ENCODE data around the gene TLCD4. TPM values are rescaled to one million over a fixed set of nuclear protein-coding genes. Genes with fewer than 3 reads are reported as not detected.

Gene TLCD4
- total RNA-seq, 2 donors from 2014 or later, result 0.21 to 0.24 TPM

- no peak overlapping the region for H3K4me3 Mint-ChIP-seq
- peaks cover 11% of the 10 kb centered on the region for H3K4me1 Mint-ChIP-seq (ENCODE audit: low read depth)
- no peak overlapping the region for H3K27ac Mint-ChIP-seq
- ATAC-seq (replicated peaks in 1 of 2) (no peak), DNase-seq (no peak)
- no peaks in the 10 kb centered on the region for H3K36me3 Mint-ChIP-seq (ENCODE audit: insufficient read depth in 2 of 2)
- no peaks in the 10 kb centered on the region for H3K9me3 Mint-ChIP-seq
- peaks cover 22% of the 10 kb centered on the region for H3K27me3 Mint-ChIP-seq (ENCODE audit: low read depth)
Observed at GRCh38 chr1:95113684-95114083, 3.5 kb upstream of the TLCD4 start.

GRCh38 chr1:95115708-95116137 is 1.4 kb upstream of the TLCD4 start:
- ATAC-seq (replicated peaks in 1 of 2) (no peak), DNase-seq (no peak)
- Mint-ChIP-seq H3K36me3 (ENCODE audit: insufficient read depth in 2 of 2) (no peaks in the 10 kb centered on the region), H3K4me3 (peak overlapping the region in 1 of 2 donors; percentile 8), H3K4me1 (ENCODE audit: low read depth) (peaks cover 11% of the 10 kb centered on the region), H3K9me3 (no peaks in the 10 kb centered on the region), H3K27me3 (ENCODE audit: low read depth) (peaks cover 42% of the 10 kb centered on the region), H3K27ac (no peak overlapping the region)

GRCh38 chr1:95116580-95117206 is 462 bp upstream of the TLCD4 start:
- peak overlapping the region; percentile 49 for H3K27ac Mint-ChIP-seq
- H3K36me3 Mint-ChIP-seq (ENCODE audit: insufficient read depth in 2 of 2), result no peaks in the 10 kb centered on the region
- no peaks in the 10 kb centered on the region for H3K9me3 Mint-ChIP-seq
- H3K27me3 Mint-ChIP-seq (ENCODE audit: low read depth), result peaks cover 41% of the 10 kb centered on the region
- peak overlapping the region; percentile 84 for H3K4me3 Mint-ChIP-seq
- peaks cover 11% of the 10 kb centered on the region for H3K4me1 Mint-ChIP-seq (ENCODE audit: low read depth)
- ATAC-seq (replicated peaks in 1 of 2), result peak; percentile 63 to 71
- peak; percentile 56 to 64 for DNase-seq

GRCh38 chr1:95118067-95118499 is 928 bp downstream of the TLCD4 start:
- DNase-seq (peak in 1 of 2 donors; percentile 3), ATAC-seq (replicated peaks in 1 of 2) (no peak)
- H3K4me1 Mint-ChIP-seq (ENCODE audit: low read depth), result peaks cover 11% of the 10 kb centered on the region
- H3K27me3 Mint-ChIP-seq (ENCODE audit: low read depth), result peaks cover 40% of the 10 kb centered on the region
- no peak overlapping the region for H3K27ac Mint-ChIP-seq
- no peaks in the 10 kb centered on the region for H3K9me3 Mint-ChIP-seq
- H3K4me3 Mint-ChIP-seq, result peak overlapping the region; percentile 64 to 80
- H3K36me3 Mint-ChIP-seq (ENCODE audit: insufficient read depth in 2 of 2), result no peaks in the 10 kb centered on the region

- no peaks in the 10 kb centered on the region for H3K9me3 Mint-ChIP-seq
- H3K4me1 Mint-ChIP-seq (ENCODE audit: low read depth), result peaks cover 11% of the 10 kb centered on the region
- no peaks in the 10 kb centered on the region for H3K36me3 Mint-ChIP-seq (ENCODE audit: insufficient read depth in 2 of 2)
- H3K27ac Mint-ChIP-seq, result no peak overlapping the region
- peak overlapping the region; percentile 39 to 42 for H3K4me3 Mint-ChIP-seq
- peaks cover 35% of the 10 kb centered on the region for H3K27me3 Mint-ChIP-seq (ENCODE audit: low read depth)
- ATAC-seq (replicated peaks in 1 of 2) (no peak), DNase-seq (no peak)
Observed at GRCh38 chr1:95118710-95119109, 1.6 kb downstream of the TLCD4 start.

GRCh38 chr1:95119273-95119672 is 2.1 kb downstream of the TLCD4 start:
- peak overlapping the region in 1 of 2 donors; percentile 42 for H3K4me3 Mint-ChIP-seq
- H3K27me3 Mint-ChIP-seq (ENCODE audit: low read depth), result peaks cover 35% of the 10 kb centered on the region
- H3K9me3 Mint-ChIP-seq, result no peaks in the 10 kb centered on the region
- no peaks in the 10 kb centered on the region for H3K36me3 Mint-ChIP-seq (ENCODE audit: insufficient read depth in 2 of 2)
- ATAC-seq (replicated peaks in 1 of 2) (no peak), DNase-seq (no peak)
- no peak overlapping the region for H3K27ac Mint-ChIP-seq
- H3K4me1 Mint-ChIP-seq (ENCODE audit: low read depth), result peaks cover 11% of the 10 kb centered on the region

- DNase-seq, result no peak
- H3K27ac Mint-ChIP-seq, result no peak overlapping the region
- H3K36me3 Mint-ChIP-seq (ENCODE audit: insufficient read depth in 2 of 2), result no peaks in the 10 kb centered on the region
- H3K27me3 Mint-ChIP-seq (ENCODE audit: low read depth), result peaks cover 35% of the 10 kb centered on the region
- no peak for ATAC-seq (replicated peaks in 1 of 2)
- H3K4me1 Mint-ChIP-seq (ENCODE audit: low read depth), result no peaks in the 10 kb centered on the region
- no peaks in the 10 kb centered on the region for H3K9me3 Mint-ChIP-seq
- no peak overlapping the region for H3K4me3 Mint-ChIP-seq
Observed at GRCh38 chr1:95122151-95122697, 5.1 kb downstream of the TLCD4 start.

- Mint-ChIP-seq H3K4me1 (ENCODE audit: low read depth) (no peaks in the 10 kb centered on the region), H3K27ac (no peak overlapping the region), H3K9me3 (no peaks in the 10 kb centered on the region), H3K27me3 (ENCODE audit: low read depth) (peaks cover 21% of the 10 kb centered on the region), H3K36me3 (ENCODE audit: insufficient read depth in 2 of 2) (no peaks in the 10 kb centered on the region), H3K4me3 (no peak overlapping the region)
- ATAC-seq (replicated peaks in 1 of 2) (no peak), DNase-seq (no peak)
Observed at GRCh38 chr1:95124342-95124741, 7.2 kb downstream of the TLCD4 start.

GRCh38 chr1:95126366-95126765 is 9.2 kb downstream of the TLCD4 start:
- H3K9me3 Mint-ChIP-seq, result no peaks in the 10 kb centered on the region

GRCh38 chr1:95126846-95127245 is 9.7 kb downstream of the TLCD4 start:
- DNase-seq (no peak), ATAC-seq (replicated peaks in 1 of 2) (no peak)
- Mint-ChIP-seq H3K4me1 (ENCODE audit: low read depth) (no peaks in the 10 kb centered on the region), H3K36me3 (ENCODE audit: insufficient read depth in 2 of 2) (no peaks in the 10 kb centered on the region), H3K27me3 (ENCODE audit: low read depth) (no peaks in the 10 kb centered on the region), H3K9me3 (no peaks in the 10 kb centered on the region), H3K27ac (no peak overlapping the region), H3K4me3 (no peak overlapping the region)

More at GRCh38 chr1:95126366-95126765, 9.2 kb downstream of the TLCD4 start:
- H3K4me1 Mint-ChIP-seq (ENCODE audit: low read depth), result no peaks in the 10 kb centered on the region
- H3K27me3 Mint-ChIP-seq (ENCODE audit: low read depth), result peaks cover under 1% of the 10 kb centered on the region
- no peak overlapping the region for H3K4me3 Mint-ChIP-seq
- ATAC-seq (replicated peaks in 1 of 2) (no peak), DNase-seq (no peak)
- H3K36me3 Mint-ChIP-seq (ENCODE audit: insufficient read depth in 2 of 2), result no peaks in the 10 kb centered on the region
- H3K27ac Mint-ChIP-seq, result no peak overlapping the region

- Mint-ChIP-seq H3K36me3 (ENCODE audit: insufficient read depth in 2 of 2) (no peaks in the 10 kb centered on the region), H3K27ac (no peak overlapping the region), H3K4me1 (ENCODE audit: low read depth) (no peaks in the 10 kb centered on the region), H3K9me3 (no peaks in the 10 kb centered on the region), H3K4me3 (no peak overlapping the region), H3K27me3 (ENCODE audit: low read depth) (no peaks in the 10 kb centered on the region)
- no peak for DNase-seq
- ATAC-seq (replicated peaks in 1 of 2), result no peak
Observed at GRCh38 chr1:95127380-95127779, 10.2 kb downstream of the TLCD4 start.

- H3K27me3 Mint-ChIP-seq (ENCODE audit: low read depth), result peaks cover 5% of the 10 kb centered on the region
- no peaks in the 10 kb centered on the region for H3K4me1 Mint-ChIP-seq (ENCODE audit: low read depth)
- H3K4me3 Mint-ChIP-seq, result no peak overlapping the region
- ATAC-seq (replicated peaks in 1 of 2) (no peak), DNase-seq (no peak)
- H3K27ac Mint-ChIP-seq, result no peak overlapping the region
- no peaks in the 10 kb centered on the region for H3K9me3 Mint-ChIP-seq
- H3K36me3 Mint-ChIP-seq (ENCODE audit: insufficient read depth in 2 of 2), result no peaks in the 10 kb centered on the region
Observed at GRCh38 chr1:95132762-95133161, 15.6 kb downstream of the TLCD4 start.

- peaks cover 5% of the 10 kb centered on the region for H3K27me3 Mint-ChIP-seq (ENCODE audit: low read depth)
- H3K36me3 Mint-ChIP-seq (ENCODE audit: insufficient read depth in 2 of 2), result no peaks in the 10 kb centered on the region
- no peak for ATAC-seq (replicated peaks in 1 of 2)
- no peak overlapping the region for H3K4me3 Mint-ChIP-seq
- H3K9me3 Mint-ChIP-seq, result no peaks in the 10 kb centered on the region
- no peak overlapping the region for H3K27ac Mint-ChIP-seq
- no peaks in the 10 kb centered on the region for H3K4me1 Mint-ChIP-seq (ENCODE audit: low read depth)
- no peak for DNase-seq
Observed at GRCh38 chr1:95133687-95134086, 16.5 kb downstream of the TLCD4 start.

- ATAC-seq (replicated peaks in 1 of 2), result no peak
- Mint-ChIP-seq H3K4me1 (ENCODE audit: low read depth) (no peaks in the 10 kb centered on the region), H3K4me3 (no peak overlapping the region), H3K27ac (no peak overlapping the region), H3K9me3 (no peaks in the 10 kb centered on the region), H3K27me3 (ENCODE audit: low read depth) (peaks cover 5% of the 10 kb centered on the region), H3K36me3 (ENCODE audit: insufficient read depth in 2 of 2) (no peaks in the 10 kb centered on the region)
- no peak for DNase-seq
Observed at GRCh38 chr1:95138223-95138622, 21.1 kb downstream of the TLCD4 start.
